Vagina (tissue), 2 donors: ENCODE data around the gene PZP.

Experiments
- POLR2AphosphoS5 ChIP-seq, 2 donors: sonication (generic); formaldehyde crosslinking; IDR thresholded peaks; one replicate each; pipeline ENCODE4 v1.9.0; 2017; ENCODE audit warnings: antibody characterized with exemption in 2 of 2, mild to moderate bottlenecking in 2 of 2, low read depth in 1 of 2; ENCODE audit not compliant: insufficient read depth in 1 of 2
- TF ChIP-seq, protein P1 (sequence below), 3 experiments: fragments of 450-650 bp in 2 of 3; fragments of 200-600 bp in 1 of 3; sonication (generic) in 1 of 3; IDR thresholded peaks; one replicate each; pipeline ENCODE4 v1.5.1; 2017 to 2019; ENCODE audit warnings: antibody characterized with exemption in 3 of 3, mild to moderate bottlenecking in 2 of 3, moderate library complexity in 2 of 3

DNA sequence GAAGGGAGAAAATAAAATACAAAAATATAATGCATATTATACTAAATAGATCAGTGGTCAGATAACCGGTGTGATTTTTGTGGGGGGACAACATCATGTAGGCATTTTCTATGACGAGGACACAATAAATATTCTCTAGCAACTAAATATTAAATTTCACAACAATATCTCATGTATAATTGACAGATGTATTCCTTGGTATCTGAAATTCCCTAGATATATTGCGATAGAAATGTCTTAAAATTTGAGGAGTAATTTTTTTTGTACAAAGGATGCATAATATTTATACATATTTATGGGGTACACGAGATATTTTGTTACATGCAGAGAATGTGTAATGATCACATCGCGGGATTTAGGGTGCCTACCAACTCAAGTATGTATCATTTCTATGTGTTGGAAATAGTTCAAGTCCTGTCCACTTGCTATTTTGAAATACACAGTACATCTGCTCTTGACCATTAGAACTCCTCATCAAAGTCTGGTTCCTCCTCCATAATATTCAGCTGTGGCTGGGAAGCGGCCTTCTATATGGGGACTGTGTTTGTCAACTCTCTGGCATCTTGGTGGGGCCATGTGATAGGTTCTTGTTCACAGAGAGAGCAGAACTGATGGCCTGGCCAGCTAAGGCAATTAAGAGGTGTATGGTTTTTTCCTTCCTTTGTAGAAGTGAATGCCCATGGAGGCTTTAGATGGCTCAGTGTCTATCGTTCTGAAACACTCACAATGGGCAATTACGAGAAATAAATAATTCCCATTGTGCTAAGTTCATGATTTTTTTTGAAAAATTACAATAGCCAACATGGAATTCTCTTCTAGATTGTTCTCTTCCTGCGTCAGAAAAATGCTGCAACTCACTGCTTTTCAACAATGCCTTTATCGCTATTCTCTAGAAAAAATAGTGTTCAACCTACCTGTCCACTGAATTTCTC, 101.3 kb downstream of the PZP start:
- TF ChIP-seq, protein P1, sequence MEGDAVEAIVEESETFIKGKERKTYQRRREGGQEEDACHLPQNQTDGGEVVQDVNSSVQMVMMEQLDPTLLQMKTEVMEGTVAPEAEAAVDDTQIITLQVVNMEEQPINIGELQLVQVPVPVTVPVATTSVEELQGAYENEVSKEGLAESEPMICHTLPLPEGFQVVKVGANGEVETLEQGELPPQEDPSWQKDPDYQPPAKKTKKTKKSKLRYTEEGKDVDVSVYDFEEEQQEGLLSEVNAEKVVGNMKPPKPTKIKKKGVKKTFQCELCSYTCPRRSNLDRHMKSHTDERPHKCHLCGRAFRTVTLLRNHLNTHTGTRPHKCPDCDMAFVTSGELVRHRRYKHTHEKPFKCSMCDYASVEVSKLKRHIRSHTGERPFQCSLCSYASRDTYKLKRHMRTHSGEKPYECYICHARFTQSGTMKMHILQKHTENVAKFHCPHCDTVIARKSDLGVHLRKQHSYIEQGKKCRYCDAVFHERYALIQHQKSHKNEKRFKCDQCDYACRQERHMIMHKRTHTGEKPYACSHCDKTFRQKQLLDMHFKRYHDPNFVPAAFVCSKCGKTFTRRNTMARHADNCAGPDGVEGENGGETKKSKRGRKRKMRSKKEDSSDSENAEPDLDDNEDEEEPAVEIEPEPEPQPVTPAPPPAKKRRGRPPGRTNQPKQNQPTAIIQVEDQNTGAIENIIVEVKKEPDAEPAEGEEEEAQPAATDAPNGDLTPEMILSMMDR (IDR thresholded peaks at IDR 0.05): no peak
- no peak for TF ChIP-seq POLR2AphosphoS5 (IDR thresholded peaks at IDR 0.05; ENCODE audit: insufficient read depth in 1 of 2, low read depth in 1 of 2)
